HCEC 1CT (cell line): Measurements from ENCODE around the gene ITGBL1.

Experiments used
- DNase-seq: peaks from one replicate; pipeline ENCODE4 v3.0.0-alpha.2; 2017

The ITGBL1 gene

GRCh38 chr13:101631395-101631794, 178.9 kb downstream of the ITGBL1 start:
- no peak for DNase-seq

- DNase-seq = no peak
These were observed 181.7 kb downstream of the ITGBL1 start for GRCh38 chr13:101634142-101634541.

DNA sequence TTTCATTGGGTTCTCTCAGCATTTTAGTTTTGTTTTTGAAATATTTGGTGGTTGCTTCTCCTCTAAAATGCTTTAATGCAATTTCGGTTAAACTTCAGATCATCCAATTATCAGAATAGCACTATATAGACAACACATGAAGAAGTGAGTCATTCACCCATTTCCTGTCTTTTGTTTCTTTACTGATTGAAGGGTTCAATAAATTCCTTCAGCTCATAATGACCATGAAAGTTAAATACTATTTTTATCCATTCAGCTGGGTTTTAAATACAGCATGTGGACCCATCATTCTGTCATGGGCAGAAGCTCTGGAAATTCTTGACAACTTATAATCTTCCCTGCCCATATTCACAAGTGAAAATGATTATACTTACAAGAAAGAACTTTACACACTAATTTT, 187.2 kb downstream of the ITGBL1 start:
- DNase-seq = no peak

GRCh38 chr13:101640788-101641400, 188.4 kb downstream of the ITGBL1 start:
- DNase-seq = peak; percentile 87

DNA sequence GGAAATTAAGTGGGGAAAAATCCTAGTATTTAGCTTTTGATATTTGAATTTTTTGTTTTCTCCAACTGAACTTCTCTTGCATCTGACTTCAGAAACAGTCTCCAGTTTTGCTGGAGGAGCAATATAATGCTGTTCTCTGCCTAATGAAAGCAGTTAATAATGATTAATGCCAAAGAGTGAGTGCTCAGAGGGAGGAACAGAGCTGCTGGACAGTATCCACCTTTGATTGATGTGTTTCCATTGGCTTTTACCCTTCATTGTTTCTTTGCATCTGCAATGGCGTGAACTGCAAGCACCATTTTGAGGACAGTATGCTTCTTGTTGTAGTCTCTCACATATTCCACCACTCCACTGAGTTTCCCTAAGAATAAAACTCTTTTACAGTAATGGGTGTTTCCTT, 193.4 kb downstream of the ITGBL1 start:
- DNase-seq = no peak

GRCh38 chr13:101647760-101648159, 195.3 kb downstream of the ITGBL1 start:
- DNase-seq = no peak

GRCh38 chr13:101648766-101649487, 196.5 kb downstream of the ITGBL1 start:
- DNase-seq = no peak

DNA sequence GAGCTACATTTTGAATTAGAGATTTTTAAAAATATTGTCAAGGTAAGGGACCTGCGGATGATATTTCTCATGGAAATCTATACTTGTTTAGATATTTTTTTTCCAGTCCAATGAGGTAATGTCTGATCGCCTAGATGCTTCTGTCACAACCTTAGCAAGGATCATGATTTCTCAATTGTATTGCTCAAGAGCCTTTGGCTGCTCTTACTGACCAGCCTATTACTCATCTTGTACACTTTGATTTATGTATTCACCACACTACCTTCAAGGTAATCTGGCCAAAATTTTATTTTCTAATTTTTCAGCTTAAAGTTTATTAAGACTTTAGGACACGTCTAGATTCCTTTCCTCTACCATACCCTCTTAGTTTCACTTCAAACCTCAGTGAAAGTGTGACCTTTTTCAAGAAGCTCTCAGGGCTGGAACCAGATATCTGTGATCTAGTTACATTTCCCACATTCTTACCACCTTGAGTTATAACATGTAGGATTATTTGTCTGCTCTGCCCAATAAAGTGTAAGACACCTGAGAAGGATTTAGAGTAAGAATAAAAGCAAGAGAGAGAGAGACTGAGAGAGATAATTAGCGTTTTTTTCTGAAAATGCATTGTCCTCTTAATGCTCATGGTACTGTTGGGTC, 197.1 kb downstream of the ITGBL1 start:
- peak; percentile 79 for DNase-seq

DNA sequence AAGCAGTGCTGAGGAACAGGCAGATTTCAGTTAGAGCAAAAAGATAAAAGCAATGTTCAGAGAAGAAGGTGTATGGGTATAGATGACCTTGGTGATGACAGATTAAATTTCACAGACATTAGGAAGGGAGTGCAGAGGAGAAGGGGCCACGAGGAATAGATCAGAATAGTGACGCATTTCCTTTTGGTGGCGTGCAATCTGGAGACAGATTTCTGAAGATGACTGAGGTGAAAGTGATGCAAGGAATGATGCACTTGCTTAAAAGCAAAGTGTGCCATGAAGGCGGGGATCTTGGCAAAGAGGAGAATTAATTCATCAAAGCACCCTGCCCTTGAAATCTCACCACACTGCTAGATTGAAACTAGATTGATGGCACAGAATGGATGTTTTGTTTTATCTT, 202.4 kb downstream of the ITGBL1 start:
- DNase-seq = peak; percentile 27

GRCh38 chr13:101655435-101655834, 203.0 kb downstream of the ITGBL1 start:
- no peak for DNase-seq

DNA sequence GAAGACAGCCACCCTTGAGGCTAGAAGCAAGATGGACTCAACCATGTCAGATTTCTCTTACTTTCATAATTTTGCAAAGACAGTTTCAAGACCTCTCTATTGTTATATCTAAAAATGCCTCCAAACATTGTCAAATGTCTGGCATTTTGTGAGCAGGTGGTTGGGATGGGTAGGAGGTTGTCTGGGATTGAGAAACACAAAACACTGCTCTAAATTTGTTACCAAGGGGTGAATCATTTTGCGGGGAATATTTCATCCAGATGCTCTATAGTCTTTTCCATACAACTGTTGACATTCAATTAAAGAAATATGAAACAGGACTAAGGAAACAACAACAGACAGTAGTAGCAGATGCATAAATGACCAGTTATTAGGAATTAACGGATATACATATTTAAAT, 208.2 kb downstream of the ITGBL1 start:
- no peak for DNase-seq

- no peak for DNase-seq
These were observed 209.4 kb downstream of the ITGBL1 start for GRCh38 chr13:101661839-101662238.

GRCh38 chr13:101673360-101674105, 221.1 kb downstream of the ITGBL1 start:
- no peak for DNase-seq

DNA sequence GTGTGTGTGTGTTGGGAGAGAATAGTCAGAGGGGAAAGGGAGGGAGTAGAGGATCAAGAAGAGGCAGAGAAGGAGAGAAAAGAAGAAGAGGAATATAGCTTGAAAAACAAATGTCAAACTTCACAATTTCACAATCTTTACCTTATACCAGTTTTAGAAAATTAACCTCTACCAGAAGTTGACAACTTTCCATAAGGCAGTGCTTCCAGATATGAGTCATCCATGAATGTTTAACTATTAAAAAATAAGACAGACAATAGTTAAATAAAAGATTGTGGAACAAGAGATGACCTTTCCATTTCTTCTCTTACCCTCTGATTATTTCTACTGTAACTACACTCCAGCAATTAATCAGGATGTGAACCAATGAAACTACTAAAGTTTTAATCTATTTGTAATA, 229.4 kb downstream of the ITGBL1 start:
- DNase-seq = no peak

DNA sequence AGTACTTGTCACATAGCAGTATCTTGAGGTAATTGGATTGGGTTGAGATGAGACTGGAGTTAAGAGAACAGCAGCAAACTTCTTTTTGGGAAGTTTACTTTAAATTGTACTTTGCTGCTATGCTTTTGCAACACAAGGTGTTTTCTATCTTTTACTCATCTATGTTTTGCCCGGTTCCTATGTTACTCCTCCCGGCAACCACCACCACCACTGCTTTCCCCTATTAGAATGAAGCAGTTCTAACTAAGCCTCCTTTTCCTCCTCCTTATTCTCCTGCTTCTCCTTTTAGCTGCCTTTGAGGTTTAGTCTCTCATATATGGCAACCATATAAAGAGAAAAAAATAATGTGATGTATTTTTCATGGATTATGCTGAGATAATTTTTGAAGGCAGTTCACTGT, 233.5 kb downstream of the ITGBL1 start:
- DNase-seq = no peak

- no peak for DNase-seq
These were observed 238.4 kb downstream of the ITGBL1 start for GRCh38 chr13:101690871-101691270.

DNA sequence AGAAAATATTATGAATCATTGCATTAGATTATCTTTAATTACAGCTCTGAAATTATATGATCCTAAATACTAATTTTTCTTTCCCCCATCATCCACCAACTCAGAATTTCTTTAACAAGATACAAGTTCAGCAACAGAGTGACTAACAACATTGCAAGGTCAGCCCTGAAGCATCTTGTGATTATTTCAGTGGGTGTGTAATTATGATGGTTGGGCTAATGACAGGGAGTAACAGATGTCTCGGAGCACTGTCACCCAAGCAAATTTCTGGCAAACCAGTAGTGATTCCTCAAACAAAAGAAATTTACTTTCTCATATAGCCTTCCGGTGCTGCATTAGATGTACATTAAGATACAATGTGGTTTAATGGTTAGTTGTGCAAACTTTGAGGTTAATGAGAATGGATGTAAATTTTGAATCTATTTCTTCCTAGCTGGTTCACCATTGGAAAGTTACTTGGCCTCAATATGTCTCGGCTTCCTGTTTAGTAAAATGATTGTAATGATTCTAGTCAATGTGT, 238.9 kb downstream of the ITGBL1 start:
- DNase-seq = no peak

DNA sequence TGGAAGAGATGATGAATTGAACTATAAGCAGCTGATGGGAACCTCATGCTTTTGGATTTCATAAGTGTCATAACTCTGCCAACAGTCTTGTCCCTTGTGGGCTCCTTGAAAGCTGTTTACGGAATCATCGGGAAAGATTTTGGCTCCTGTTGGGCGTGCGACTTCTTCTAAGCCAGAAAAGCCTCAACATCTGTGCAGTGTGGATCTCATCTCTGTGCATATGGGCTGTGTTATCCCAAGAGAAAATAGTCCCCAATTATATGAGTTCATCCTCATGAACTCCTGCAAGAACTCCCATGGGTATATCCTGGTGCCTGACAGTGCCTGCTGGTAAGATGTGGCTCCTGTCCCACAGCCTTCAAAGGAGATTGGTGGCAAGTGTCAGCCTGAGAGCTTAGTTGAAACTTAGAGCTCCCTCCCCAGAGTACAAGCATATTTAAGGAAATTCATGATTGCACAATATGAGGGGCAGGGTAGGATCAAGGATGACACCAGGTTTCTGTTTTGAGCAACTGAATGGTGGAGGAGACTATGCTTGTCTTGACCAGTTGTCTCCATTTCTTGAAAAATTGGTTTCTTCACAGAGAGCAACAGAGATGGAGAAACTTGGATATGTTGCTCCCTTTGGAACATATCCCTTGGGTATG, 243.5 kb downstream of the ITGBL1 start:
- no peak for DNase-seq

DNA sequence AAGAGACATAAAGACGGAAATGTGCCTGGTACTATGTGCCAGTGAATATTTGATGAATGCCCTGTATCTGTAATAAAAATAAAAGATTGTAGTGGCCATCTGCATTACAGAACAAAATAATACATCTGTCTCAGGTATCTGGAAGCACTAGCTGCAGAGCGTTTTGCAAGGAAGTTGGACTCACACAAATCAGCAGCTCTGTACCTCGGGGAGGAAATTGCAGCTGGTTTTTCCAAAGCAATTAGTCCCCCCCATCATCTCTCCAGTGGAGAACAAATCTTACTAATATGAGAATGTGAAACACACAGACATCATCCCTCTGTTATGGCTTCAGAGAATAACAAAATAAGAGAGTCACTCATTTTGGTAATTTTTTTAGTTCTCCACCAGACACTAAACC, 245.3 kb downstream of the ITGBL1 start:
- no peak for DNase-seq

- DNase-seq = peak; percentile 36
These were observed 245.9 kb downstream of the ITGBL1 start for GRCh38 chr13:101698400-101698799.

DNA sequence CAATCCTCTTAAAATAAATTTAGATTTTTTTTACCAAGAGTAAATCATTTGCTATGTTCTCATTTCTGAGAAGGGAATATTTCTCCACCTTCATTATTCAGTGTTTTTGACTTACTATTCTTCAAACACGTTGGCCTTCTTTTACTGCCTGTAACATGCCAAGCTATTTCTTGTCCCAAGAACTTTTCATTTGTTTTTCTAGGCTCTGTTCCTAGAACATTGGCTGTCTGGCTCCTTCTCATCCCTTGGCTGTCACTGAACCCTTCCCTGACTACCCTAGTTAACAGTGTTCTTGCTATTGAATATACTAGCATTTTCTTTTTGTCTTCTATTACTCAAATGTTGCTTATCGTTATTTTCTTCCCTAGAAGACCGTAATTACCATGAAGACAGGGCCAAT, 248.1 kb downstream of the ITGBL1 start:
- DNase-seq = no peak

DNA sequence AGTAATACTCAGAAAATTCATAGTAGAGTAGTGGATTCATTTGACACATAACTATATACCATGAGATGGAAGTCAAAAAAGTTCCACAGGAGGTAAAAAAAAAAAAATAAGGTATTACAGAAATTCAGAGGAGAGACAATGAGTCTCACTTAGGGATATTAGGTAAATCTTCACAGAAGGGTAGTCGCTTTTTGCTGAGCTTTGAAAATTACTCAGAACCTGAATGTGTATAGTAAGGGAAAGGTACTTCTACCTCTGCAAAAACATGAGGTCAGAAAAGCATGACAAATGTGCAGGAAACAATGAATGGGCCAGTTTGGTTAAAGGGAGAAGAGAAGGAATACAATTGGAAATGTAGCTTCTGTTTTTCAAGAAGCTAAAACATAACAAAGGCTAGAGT, 250.6 kb downstream of the ITGBL1 start:
- DNase-seq = no peak

DNA sequence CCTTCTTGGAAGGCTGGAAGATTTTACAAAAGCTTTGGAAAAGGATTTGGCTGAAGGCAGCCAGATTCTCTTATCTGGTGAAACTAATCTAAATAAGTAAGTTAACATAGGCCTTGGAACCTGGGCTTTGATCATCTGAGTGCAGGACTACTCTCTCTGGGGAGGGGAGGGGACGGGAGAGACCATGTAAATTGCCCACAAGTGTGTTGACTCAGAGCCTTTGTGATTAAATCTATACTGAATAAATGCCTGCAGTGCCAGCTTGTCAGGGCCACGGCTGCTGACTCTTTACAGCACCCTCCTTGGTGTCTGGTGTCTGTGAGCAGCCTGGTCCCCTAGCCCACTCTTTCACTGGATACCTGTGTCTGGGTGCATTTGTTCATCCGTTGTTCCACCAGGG, 251.4 kb downstream of the ITGBL1 start:
- DNase-seq = no peak
